Left kidney (tissue), 8 donors: Measurements from ENCODE around the gene LCE1F. TPM values are rescaled to one million over a fixed set of nuclear protein-coding genes. Genes with fewer than 3 reads are reported as not detected.

Experiments used
- DNase-seq: peaks from one replicate; pipeline ENCODE4 v3.0.0-alpha.2; 2013
- long read RNA-seq, 8 donors: transcript quantifications; one replicate each; lab custom pipeline, GENCODE V29; 2026
- polyA plus RNA-seq: library from polyadenylated mRNA; unstranded; fragments of 120-200 nt; gene quantifications from one replicate; pipeline ENCODE4 v1.2.1, GENCODE V29; 2013; ENCODE audit not compliant: insufficient read length

The LCE1F gene, protein sequence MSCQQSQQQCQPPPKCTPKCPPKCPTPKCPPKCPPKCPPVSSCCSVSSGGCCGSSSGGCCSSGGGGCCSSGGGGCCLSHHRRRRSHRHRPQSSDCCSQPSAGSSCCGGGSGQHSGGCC
- polyA plus RNA-seq, result not detected
- long read RNA-seq, donor 1, result 0 reads
- long read RNA-seq, donor 2, result 0 reads
- long read RNA-seq, donor 3, result 0 reads
- long read RNA-seq, donor 4, result 0 reads
- long read RNA-seq, donor 5, result 0 reads
- long read RNA-seq, donor 6, result 0 reads
- long read RNA-seq, donor 7, result 0 reads
- long read RNA-seq, donor 8, result 0 reads

DNA sequence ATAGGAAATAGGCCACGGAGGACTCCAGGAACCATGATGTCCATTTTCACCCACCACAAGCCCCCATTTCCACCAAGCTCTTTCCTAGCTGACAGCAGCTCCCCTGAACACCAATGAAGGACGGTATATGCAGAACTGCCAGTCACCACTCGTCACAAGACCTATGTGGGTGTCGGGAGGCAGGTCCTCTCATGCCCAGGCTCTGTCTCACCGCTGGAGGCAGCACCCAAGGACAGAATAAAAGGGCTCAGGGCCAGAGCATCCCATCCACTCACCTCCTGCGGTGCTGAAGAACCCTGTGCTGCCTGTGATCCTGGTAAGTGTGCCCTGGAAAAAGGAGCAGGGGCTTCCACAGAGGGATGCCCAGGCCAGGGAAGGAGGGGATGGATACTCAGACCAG is at the start of gene LCE1F:
TSS of gene LCE1F (plus strand) at position 266 of the 400 bp plus-strand sequence. CDS start 1,232 bp downstream, outside the sequence.
- DNase-seq, result no peak

DNA sequence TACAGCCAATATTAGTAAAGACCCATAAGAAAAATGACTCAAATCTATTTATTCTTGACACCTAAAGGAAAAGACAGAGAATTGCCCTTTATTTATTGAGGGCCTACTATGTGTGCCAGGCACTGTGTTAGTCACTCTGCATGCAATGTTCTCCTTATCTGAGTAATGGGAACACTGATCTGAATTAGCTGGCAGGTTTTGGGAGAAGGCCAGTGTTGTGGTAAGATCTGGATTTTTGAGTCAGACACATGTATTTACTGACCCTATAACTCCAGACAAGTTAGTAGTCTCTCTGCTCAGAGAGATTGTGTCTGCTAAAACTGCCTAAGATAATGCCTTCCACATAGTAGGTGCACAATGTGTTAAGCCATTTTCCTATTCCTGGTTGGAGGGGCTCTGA is 49.7 kb upstream of the LCE1F start:
- DNase-seq, result no peak

DNA sequence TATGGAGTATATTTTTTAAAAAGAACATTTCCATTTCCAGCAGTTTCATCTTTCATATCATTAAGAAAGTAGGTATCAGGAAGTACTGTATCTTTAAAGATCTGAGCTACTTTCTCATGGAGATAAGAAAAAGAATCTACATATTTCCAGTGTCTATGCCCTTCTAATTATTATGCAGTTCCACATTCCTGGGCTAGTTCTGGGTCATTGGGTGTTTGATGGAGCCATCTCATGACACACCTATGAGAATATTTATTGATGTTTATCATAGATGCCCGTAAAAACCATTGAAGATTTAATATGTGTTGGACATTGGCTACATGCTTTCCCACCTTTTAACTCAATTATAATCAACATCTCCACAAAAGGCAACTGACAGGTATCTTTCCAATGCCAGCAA is 46.0 kb upstream of the LCE1F start:
- DNase-seq, result no peak

DNA sequence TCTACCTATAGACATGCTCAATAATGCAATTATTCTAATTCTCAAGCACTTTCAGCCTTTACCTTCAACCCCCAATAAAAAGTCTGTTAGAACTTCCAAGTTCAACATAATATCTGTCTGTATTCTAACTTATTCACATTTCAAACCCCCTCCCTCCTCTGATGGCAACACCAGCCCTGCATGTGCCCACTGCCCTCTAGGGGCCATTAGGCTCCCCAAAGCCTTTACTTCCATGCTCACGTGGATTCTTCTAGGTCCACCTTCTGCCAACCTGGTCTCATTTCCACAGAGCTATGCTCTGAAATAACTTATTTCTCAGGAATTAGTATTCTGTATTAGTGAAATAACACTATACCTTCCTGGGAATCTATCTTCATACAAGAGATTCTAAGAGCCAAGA is 39.3 kb upstream of the LCE1F start:
- DNase-seq, result no peak

DNA sequence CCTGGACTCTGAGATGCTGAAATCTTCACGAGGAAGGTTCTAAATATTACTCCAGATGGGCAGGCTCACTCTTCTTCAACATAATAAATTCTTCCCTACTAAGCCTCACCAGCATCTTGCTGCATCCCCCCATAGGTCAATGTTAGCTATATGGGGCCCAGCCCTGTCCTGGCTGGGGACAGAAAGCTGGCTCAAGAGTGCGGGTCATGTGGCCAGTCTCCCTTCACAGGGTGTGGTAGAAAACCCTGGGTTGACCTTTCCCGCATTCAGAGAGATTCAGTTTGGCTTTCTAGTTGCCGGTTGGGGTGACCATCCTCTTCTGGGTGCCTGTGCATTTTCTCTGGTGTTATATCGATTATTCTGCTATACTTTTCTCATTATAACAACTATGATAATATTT is 36.9 kb upstream of the LCE1F start:
- no peak for DNase-seq

DNA sequence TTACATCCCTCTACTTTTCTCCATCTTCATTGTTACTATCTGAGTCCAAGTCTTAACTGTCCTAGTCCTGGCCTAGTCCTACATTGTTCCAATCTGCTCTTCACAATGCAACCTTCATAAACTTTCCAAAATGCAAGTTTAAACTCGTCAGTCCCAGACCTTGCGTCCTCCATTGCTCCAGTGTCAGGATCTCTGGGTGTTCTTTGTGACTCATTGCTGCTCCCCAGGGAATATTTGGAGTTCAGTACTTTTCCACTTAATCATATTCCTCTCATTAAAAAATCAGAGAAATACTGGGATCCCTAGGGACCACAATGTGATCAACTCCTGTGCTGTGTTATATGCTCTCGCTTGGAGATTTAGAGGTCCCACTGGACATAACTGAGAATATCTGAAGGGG is 35.1 kb upstream of the LCE1F start:
- DNase-seq, result no peak

DNA sequence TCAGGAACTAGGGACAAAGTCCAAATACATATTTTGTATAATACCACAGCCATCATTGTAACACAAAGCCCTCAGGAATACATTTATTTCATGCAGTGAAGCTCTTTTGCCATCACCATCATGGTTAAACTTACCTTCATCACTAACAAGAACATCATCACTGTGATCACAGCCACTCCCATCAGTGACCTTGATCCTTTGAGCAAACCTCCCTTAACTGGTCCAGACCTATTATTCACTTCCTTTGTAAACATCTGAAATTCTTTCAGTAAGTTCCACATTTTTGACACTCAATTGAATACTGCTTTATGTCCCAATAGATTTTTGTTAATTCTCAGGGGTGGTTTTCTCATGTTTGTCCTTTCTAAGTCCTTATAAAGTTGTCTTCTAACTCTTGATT is 33.3 kb upstream of the LCE1F start:
- DNase-seq, result no peak

DNA sequence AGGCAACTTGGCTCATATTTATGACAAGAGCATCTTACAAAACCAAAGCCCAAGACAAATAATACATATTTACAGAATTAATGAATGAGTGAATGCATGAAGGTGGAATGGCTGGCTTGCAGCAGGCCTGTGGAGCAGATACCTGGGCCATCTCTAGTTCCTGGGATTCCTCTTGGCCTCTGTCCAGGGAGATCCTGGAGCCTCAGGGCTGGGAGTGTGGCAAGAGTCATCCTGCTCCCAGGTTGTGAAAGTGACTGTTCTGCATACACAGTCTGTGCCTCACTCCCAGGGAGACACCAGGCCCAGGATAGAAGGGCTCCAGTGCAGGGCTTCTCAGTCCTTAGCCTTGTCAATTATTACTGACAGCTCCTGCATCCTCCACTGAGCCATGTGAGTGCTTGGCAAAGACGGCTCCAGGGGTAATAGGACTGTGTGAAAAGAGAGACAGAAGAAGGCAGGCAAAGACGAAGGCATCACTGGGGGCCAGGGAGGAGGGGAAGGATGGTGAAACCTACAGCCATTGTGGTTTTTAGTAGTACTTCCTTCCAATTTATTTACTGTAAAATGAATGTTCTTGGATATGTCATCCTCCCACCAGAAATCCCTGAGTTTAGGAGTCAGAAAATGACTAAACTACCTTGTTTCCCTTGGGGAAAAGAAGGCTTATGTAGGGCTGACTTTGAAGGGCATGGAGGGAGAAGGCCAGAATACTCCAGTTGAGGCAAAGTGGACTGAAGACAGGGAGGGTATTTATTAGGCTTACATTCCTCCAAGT is 31.4 kb upstream of the LCE1F start:
- no peak for DNase-seq

DNA sequence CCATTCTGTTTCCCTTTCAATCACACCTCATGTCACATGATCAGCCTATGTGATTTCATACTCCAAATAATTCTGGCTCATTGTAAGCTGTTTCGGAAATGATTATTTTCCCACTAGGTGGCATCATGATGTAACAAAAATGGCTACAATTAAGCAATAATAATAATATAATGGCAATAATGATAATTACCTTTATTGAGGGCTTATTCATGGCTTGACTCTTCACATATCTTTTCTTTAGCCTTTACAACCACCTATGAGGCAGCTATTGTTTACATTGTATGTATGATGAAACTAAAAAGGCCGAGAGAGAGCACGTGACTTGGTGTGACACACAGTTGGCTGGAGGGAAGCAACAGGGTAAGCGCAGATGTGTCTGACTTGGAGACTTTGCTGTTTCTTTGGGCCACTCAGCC is 29.6 kb upstream of the LCE1F start:
- DNase-seq, result no peak

DNA sequence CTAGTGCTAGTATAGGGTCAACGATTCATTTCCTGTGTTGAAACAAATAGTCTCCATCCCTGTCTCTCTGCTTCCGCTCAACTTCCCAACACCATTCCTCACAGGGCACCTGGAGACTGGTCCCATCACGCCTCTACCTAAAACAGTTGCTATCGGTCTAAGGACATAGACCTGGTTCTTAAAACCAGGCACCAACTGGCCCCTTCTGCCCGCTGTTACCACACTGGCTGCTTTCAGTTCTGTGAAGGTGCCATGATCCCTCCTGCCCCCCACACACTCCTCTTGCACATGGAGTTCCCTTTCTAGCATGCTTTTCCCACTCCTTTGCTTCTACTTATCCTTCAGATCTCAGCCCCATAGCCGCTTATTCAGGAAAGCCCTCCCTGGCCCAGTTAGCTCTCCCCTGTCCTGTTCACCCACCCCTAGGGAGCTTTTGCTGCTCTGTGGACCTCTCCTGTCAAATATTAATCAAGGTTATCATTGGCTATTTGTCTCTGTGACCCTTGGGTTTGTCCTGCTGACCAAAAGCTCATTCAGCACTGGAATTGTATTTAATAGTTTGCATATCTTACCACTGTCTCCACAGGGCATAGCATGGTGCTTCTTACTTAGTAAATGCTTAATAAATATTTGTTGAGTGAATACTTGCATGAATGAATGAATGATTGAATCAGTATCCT is 29.0 kb upstream of the LCE1F start:
- no peak for DNase-seq

DNA sequence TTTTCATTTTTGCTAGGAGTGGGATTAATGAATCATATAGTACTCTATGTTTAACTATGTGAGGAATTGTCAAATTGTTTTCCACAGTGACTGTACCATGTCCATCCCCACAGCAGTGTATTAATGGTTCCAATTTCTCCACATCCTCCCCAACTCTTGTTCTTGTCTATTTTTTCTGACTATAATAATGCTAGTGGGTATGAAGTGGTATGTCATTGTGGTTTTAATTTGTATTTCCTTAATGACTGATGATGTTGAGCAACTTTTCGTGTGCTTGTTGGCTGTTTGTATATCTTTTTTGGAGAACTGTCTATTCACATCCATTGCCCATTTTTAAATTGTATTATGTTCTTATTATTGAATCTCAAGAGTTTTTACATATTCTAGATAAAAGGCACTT is 27.1 kb upstream of the LCE1F start:
- no peak for DNase-seq

DNA sequence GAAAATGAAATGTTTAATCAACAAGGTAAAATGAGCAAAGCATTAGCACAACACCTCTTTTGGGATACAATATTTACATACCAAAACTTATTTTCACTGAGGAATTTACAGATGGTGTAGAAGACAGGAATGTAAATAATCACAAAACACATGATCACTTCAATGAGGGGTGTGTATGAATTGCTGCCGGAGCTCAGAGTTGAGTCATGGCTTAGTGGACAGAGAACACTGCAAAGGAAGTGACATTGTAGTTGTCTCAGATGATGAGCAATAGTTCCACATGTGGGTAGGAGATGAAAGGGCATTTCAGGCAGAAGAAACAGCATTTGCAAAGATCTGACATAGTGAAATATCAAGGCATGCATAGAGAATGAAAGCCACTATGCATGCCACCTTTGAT is 22.7 kb upstream of the LCE1F start:
- no peak for DNase-seq

DNA sequence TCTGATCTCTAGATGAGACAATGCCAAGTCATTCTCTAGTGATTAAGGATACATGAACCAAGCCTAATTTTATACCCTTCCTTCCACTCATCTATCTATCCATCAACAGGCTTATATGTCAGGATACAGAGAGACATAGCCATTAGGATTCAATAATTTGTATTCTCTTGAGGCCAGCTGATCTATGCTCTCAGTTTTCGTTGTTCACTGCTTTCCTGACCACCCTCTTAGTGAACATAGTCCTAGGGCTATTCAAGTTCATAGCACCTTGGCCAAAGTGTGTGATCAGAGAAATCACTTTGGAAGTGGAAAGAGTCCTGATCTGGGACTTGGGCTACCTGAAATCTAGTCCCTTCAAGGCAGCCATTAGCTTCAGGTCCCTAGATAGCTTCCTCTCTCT is 21.4 kb upstream of the LCE1F start:
- no peak for DNase-seq

DNA sequence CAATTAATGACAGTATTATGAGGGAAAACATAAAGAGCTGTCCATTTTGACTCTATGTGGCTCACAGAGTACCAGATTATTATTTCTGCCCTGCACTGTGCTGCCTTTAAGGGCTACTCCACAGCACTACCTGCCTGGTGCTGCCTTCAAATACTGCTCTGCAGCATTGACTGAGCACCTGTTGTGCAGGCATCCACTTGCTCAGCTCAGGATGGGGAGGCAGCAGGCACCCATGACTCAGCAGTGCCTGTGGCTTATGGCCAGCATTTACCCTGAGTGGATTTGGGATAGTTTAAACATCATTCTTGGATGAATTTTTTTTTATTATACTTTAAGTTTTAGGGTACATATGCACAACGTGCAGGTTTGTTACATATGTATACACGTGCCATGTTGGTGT is 18.1 kb upstream of the LCE1F start:
- DNase-seq, result no peak

DNA sequence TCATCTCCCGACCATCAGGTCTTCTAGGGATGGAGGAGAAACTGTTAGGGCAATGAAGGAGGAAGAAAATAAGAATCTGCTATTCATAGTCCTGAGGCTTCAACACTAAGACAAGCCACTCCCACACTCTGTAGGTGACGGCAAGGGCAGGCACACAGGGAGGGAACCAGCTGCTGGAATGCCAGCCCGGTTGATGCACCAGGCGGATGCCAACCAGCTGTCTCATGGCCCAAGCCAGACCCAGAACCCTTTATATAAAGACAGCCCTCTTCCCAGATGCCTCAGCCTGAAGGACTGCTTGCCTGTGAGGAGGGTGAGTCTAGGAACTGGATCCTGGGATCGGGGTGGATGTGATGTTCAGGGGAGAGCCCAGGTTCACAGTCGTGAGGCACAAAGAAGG is 17.2 kb upstream of the LCE1F start, which contains the start of gene KPRP:
TSS of gene KPRP (plus strand) at position 279 of the 400 bp plus-strand sequence. CDS start 1,564 bp downstream, outside the sequence.
- no peak for DNase-seq

DNA sequence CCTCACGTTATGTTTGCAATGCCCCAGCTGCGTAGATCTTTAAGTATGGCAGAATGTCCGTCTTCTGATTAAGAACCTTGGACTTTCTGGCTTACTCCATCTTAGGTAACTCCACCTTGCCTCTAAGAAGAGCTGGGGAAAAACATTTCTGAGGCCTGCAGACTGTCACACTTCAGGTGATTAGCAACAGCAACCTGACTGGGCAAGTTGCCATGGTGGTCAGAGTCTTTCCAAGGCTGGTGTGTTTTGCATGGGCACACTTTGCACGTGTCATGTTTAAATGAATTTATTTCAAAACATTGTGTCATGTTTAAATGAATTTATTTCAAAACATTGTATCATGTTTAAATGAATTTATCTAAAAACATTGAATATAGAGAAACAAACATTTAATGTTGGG is 16.3 kb upstream of the LCE1F start:
- DNase-seq, result no peak

DNA sequence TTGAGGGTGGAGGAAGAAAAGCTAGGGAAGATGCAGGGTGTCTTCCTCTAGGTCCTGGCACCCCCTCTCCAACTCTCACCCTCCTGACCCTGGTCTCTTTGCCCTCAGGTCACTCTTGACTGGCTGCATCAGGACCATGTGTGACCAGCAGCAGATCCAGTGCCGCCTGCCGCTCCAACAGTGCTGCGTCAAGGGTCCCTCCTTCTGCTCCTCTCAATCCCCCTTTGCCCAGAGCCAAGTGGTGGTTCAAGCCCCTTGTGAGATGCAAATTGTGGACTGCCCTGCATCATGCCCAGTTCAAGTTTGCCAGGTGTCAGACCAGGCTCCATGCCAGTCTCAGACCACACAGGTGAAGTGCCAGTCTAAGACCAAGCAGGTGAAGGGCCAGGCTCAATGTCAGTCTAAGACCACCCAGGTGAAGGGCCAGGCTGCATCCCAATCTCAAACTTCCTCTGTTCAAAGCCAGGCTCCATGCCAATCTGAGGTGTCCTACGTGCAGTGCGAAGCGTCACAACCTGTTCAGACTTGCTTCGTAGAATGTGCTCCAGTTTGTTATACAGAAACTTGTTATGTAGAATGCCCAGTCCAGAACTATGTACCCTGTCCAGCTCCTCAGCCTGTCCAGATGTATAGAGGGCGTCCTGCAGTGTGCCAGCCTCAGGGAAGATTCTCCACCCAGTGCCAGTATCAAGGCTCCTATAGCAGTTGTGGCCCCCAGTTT is 15.3 kb upstream of the LCE1F start:
- no peak for DNase-seq

DNA sequence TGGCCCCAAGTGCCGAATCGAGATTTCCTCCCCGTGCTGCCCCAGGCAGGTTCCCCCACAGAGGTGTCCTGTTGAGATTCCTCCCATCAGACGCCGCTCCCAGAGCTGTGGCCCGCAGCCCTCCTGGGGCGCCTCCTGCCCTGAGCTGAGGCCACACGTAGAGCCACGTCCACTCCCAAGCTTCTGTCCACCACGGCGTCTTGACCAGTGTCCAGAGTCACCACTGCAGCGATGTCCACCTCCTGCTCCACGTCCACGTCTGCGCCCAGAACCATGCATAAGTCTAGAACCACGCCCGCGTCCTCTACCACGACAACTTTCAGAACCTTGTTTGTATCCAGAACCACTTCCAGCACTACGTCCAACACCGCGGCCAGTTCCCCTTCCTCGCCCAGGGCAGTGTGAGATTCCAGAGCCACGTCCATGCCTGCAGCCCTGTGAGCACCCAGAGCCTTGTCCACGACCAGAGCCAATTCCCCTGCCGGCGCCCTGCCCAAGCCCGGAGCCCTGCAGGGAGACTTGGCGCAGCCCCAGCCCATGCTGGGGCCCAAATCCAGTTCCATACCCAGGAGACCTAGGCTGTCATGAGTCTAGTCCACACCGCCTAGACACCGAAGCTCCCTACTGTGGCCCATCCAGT is 14.3 kb upstream of the LCE1F start:
- no peak for DNase-seq

DNA sequence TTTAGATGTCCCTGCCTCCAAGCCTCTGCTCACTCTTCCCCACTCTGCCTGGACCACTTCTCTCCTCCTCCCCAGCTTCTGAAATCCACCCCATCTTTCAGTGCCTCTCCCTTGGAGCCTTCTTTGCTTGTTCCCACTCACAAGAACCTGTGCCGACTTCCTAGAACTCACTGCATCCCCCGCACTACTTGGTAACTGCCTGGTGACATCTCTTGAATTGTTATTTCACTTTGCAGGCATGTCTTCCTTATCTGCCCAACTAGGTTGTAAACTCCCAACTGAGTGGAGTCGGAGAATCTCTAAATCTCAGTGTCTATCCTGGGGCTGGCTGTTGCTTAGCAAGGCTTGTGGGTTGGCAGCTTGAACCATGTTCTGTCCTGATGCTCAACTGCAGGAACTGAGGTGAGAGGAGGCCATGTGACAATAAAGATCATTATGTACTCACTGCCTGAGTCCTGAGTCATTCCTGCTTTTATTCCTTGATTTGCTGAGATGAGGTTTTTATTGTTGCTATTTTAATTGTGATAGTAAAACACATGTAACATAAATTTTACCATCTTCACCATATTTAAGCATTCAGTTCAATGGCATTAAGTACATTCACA is 13.2 kb upstream of the LCE1F start:
- no peak for DNase-seq

DNA sequence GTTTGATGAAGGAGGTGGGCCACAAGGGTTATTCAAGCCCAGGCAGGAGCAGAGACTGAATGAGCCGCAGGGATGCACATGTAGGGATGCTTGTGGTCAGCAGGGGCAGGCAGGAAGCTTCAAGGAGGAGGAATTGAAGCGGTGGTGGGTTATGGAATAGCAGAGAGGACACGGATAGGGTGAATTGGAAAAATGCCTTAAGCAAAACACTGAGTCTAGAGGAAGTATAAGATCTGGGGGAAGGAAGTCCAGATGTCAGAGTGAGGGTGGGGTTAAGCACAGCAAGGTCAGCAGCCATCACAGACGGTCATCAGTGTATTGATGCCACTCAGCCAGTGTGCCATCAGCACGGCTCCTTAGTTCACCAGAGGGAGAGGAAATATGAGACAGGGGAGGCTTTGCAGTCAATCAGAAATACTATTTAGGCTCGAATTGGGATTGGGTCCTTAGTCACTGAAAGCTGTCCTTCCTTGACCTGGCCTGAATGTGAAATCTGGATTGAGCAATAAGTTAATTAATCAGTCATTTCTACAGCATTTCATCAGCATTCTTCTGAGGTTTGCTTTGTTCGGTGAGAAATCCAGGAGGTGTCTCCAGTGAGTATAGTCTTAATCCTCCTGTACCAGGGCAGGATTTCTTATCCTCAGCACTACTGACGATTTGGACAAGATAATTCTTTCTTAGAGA is 6.0 kb upstream of the LCE1F start:
- no peak for DNase-seq

DNA sequence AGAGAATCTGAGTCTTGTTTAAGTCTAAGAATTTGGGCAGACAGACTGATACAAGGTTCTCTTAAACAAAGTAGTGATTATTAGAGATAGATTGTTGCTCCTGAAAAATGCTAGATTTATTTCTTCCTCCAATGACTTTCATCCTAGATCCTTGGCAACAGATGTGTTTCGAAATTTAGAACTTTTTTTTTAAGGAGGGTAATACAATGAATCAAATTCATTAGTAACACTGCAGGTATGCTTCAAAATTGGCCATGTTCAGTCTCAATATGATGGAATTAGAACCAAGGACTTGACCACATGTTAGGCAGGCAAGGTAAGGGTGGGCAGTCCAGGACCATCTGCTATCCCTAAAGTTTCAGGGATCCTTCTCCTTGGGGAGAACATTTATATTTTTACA is 4.5 kb upstream of the LCE1F start:
- DNase-seq, result no peak
